GM12864 (cell line): ENCODE data around the gene DUSP22.

Experiments used
- DNase-seq: peaks from one replicate; pipeline ENCODE4 v3.0.0-alpha.2; 2011; ENCODE audit warnings: low read depth
- H3K4me3 ChIP-seq: 2 replicates; pipeline ENCODE4 v1.5.1; 2011; ENCODE audit warnings: mild to moderate bottlenecking, low read depth, low read length, control low read depth
- CTCF ChIP-seq: IDR thresholded peaks from 2 replicates; pipeline ENCODE4 v1.5.1; 2011; ENCODE audit warnings: low read depth, mild to moderate bottlenecking, moderate library complexity, low read length, control low read depth, inconsistent platforms; ENCODE audit errors: missing control alignments

The DUSP22 gene

DNA sequence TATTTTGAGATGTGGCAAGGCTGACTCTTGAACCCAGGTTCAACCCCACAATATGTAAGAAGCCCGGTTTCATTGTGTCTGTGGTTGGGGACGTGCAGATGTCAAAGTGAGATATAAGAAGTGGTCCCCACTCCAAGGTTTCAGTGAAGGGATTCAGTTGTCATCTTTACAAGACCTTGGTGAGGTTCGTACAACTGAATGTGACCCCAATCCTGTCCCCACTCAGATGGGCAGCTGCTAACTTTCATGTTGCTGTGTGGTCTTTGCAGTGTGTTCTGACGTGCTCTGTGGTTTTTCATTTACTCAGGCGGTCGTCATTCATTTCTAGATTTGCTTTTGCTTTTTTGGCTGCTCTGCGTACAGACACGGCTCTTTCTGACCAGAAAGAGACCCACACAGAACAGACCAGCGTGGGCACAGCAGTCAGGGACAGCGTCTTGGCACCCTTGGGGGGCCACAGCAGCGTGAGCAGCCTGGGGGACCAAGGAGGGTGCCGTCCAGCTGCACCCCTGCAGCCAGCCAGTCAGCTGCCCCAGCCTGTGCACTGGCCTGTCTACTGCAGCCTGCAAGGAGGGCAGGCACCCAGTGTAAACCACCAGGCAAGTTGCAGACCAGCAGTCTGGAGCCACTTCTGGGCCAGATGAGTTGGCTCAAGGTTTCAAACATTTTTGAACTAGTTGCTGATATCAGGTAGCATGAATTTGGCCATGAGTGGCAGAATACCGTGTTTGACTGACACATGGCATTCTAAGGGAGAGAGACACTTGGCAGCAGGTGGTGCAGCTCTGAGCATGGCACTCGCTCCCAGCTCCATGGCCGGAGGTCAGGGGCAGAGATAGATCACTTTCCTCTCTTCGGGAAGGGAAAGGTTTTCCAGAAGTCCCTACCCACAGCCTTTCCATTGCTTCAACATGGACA is 49.9 kb downstream of the DUSP22 start:
- no peak for DNase-seq
- no peak for TF ChIP-seq CTCF
- H3K4me3 ChIP-seq, result no peak overlapping the region; the same call in 1 of the 2 replicates

GRCh38 chr6:342832-343179 is 50.5 kb downstream of the DUSP22 start:
- no peak for DNase-seq
- no peak overlapping the region; the same call in 1 of the 2 replicates for H3K4me3 ChIP-seq
- TF ChIP-seq CTCF, result no peak

DNA sequence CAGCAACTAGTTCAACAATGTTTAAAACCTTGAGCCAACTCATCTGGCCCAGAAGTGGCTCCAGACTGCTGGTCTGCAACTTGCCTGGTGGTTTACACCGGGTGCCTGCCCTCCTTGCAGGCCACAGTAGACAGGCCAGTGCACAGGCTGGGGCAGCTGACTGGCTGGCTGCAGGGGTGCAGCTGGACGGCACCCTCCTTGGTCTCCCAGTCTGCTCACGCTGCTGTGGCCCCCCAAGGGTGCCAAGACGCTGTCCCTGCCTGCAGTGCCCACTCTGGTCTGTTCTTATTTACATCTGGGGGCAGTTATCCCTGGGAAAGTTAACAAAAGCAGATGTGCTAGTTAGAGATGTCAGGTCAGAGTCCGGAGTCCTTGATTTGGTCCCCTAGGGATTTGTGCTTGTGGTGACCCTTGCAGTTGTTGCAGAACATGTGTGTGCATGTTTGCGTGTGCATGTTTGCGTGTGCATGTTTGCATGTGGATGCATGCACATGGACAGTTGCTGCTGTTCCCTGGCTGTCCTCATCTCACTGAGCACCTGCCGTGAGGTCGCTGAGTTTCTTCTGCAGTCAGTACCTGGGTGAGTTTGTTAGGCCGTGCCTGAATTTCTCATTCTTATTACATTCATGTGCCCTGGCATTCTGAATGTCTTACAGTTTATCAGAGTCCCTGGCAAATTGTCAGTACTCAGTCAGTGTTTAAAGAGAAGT is 51.1 kb downstream of the DUSP22 start:
- no peak for DNase-seq
- no peak overlapping the region for H3K4me3 ChIP-seq
- TF ChIP-seq CTCF, result no peak

- H3K4me3 ChIP-seq, result no peak overlapping the region
- TF ChIP-seq CTCF, result no peak
- DNase-seq, result no peak
Observed at GRCh38 chr6:343960-344815, 51.9 kb downstream of the DUSP22 start.

DNA sequence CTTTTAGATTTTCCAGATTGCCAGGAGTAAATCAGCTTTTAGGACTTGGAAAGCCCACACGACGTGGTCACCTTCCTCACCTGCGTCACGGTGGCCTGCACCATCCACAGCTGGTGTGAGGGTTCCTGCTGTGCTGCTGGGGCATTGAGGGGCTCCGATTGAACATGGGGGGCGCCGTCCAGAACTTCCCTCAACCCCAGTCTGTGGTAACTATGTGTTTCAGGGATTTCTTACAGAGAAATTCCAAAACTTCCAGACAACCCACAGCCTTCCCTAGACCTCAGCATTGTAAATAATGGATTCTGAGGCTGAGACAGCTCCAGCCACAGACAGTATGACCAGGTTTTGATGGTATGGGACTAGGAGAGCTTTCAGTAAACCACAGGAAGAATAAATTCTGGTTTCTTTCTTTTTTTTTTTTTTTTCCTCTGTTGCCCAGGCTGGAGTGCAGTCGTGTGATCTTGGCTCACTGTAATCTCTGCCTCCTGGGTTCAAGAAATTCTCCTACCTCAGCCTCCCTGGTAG is 52.6 kb downstream of the DUSP22 start:
- no peak for TF ChIP-seq CTCF
- DNase-seq, result no peak

DNA sequence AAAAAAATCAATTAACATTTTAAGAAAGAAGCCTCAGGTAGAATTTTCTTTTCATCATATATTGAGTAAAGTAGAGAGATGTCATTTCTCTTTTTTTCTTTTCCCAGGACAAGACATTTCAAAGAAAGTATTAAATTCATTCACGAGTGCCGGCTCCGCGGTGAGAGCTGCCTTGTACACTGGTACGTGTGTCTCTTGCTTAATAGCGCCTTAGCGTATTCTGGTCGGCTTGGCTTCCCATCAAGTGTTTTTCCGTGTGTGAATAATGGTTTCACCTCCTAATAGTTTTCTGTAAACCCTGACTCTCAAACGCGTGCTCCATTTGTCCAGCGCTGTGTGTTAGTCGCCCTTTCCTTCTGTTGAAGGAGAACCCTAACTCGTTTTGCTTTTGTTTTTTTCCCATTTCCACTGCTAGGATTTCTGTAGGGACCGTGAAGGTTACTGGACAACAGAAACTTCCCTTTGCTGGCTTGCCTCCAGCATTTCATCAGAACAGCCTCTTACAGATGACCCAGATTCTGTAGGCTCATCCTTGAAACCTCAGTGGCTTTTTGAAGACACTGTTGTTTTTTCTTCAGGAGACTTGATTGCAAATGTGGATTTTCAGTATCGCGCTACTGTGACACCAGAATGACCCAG is 53.6 kb downstream of the DUSP22 start:
- TF ChIP-seq CTCF, result no peak

More for the DNA sequence above, 52.6 kb downstream of the DUSP22 start:
- no peak overlapping the region for H3K4me3 ChIP-seq

More for the DNA sequence above, 53.6 kb downstream of the DUSP22 start:
- no peak for DNase-seq
- H3K4me3 ChIP-seq, result no peak overlapping the region
